Stimulated activated naive CD8-positive, alpha-beta T cell treated with anti-CD3 and anti-CD28 coated beads, Interleukin-15, amount 100 ng/mL, for 72 hours (primary cell): Measurements from ENCODE around the gene AHI1.
A peak's percentile ranks its signal among the peaks of the same experiment; 100 is the strongest.

Source experiments
- ATAC-seq: fragments of 150-1000 bp; cut with Tn5 transposase; 2 replicates; pipeline ENCODE4 v1.10.0; 2021; ENCODE audit warnings: mild to moderate bottlenecking, moderate library complexity
- DNase-seq, 2 donors: peaks; one replicate each; pipeline ENCODE4 v3.0.0; 2021 to 2022
- H3K27ac Mint-ChIP-seq, 2 donors: one replicate each; pipeline ENCODE4 v1.8.0; 2022; ENCODE audit warnings: mild to moderate bottlenecking in 2 of 2, mixed read lengths in 2 of 2, moderate library complexity in 2 of 2
- H3K27me3 Mint-ChIP-seq: one replicate; pipeline ENCODE4 v1.8.0; 2022; ENCODE audit warnings: mixed read lengths
- H3K4me1 Mint-ChIP-seq: one replicate; pipeline ENCODE4 v1.8.0; 2022; ENCODE audit warnings: mild to moderate bottlenecking, mixed read lengths
- H3K4me3 Mint-ChIP-seq, 2 donors: one replicate each; pipeline ENCODE4 v1.8.0; 2022; ENCODE audit warnings: mild to moderate bottlenecking in 2 of 2, mixed read lengths in 2 of 2, moderate library complexity in 1 of 2
- H3K9me3 Mint-ChIP-seq, 2 donors: one replicate each; pipeline ENCODE4 v1.8.0; 2022; ENCODE audit warnings: mixed read lengths in 2 of 2

The AHI1 gene

GRCh38 chr6:135439549-135439948 lies 58.0 kb downstream of the AHI1 start:
- Mint-ChIP-seq H3K27me3 (no peaks in the 10 kb centered on the region), H3K9me3 (no peaks in the 10 kb centered on the region), H3K4me1 (peaks cover 23% of the 10 kb centered on the region), H3K4me3 (peak overlapping the region in 1 of 2 donors; percentile 3), H3K27ac (peak overlapping the region in 1 of 2 donors; percentile 2)
- no peak for ATAC-seq
- no peak for DNase-seq

GRCh38 chr6:135438907-135439535 lies 58.5 kb downstream of the AHI1 start:
- DNase-seq (no peak), ATAC-seq (peak; percentile 37)
- Mint-ChIP-seq H3K4me1 (peaks cover 23% of the 10 kb centered on the region), H3K4me3 (peak overlapping the region in 1 of 2 donors; percentile 3), H3K9me3 (no peaks in the 10 kb centered on the region), H3K27me3 (no peaks in the 10 kb centered on the region), H3K27ac (peak overlapping the region in 1 of 2 donors; percentile 2)

- Mint-ChIP-seq H3K27me3 (no peaks in the 10 kb centered on the region), H3K4me3 (no peak overlapping the region)
- no peak for ATAC-seq
Measured at GRCh38 chr6:135434991-135435390, 62.5 kb downstream of the AHI1 start.

GRCh38 chr6:135434095-135434494 lies 63.4 kb downstream of the AHI1 start:
- Mint-ChIP-seq H3K27ac (no peak overlapping the region), H3K4me3 (no peak overlapping the region), H3K27me3 (no peaks in the 10 kb centered on the region), H3K4me1 (peaks cover 3% of the 10 kb centered on the region), H3K9me3 (no peaks in the 10 kb centered on the region)
- DNase-seq (no peak), ATAC-seq (no peak)

More at GRCh38 chr6:135434991-135435390, 62.5 kb downstream of the AHI1 start:
- DNase-seq: no peak
- H3K4me1 Mint-ChIP-seq: peaks cover 12% of the 10 kb centered on the region
- H3K9me3 Mint-ChIP-seq: no peaks in the 10 kb centered on the region
- H3K27ac Mint-ChIP-seq: no peak overlapping the region

- DNase-seq: no peak
- H3K4me1 Mint-ChIP-seq: peaks cover 6% of the 10 kb centered on the region
- H3K9me3 Mint-ChIP-seq: no peaks in the 10 kb centered on the region
- H3K4me3 Mint-ChIP-seq: no peak overlapping the region
- no peak for ATAC-seq
- no peaks in the 10 kb centered on the region for H3K27me3 Mint-ChIP-seq
- H3K27ac Mint-ChIP-seq: no peak overlapping the region
Measured at GRCh38 chr6:135428078-135428477, 69.5 kb downstream of the AHI1 start.

- Mint-ChIP-seq H3K27me3 (no peaks in the 10 kb centered on the region), H3K4me1 (peaks cover 6% of the 10 kb centered on the region), H3K9me3 (no peaks in the 10 kb centered on the region), H3K4me3 (no peak overlapping the region), H3K27ac (no peak overlapping the region)
- ATAC-seq (no peak), DNase-seq (no peak)
Measured at GRCh38 chr6:135426833-135427232, 70.7 kb downstream of the AHI1 start.

- no peaks in the 10 kb centered on the region for H3K9me3 Mint-ChIP-seq
- H3K4me1 Mint-ChIP-seq: peaks cover 6% of the 10 kb centered on the region
- no peak overlapping the region for H3K4me3 Mint-ChIP-seq
- no peak for DNase-seq
- peak; percentile 67 for ATAC-seq
- H3K27me3 Mint-ChIP-seq: no peaks in the 10 kb centered on the region
- no peak overlapping the region for H3K27ac Mint-ChIP-seq
Measured at GRCh38 chr6:135424385-135424784, 73.2 kb downstream of the AHI1 start.

- H3K27ac Mint-ChIP-seq: peak overlapping the region in 1 of 2 donors; percentile 37
- no peak for DNase-seq
- no peaks in the 10 kb centered on the region for H3K9me3 Mint-ChIP-seq
- peak; percentile 35 for ATAC-seq
- peaks cover 6% of the 10 kb centered on the region for H3K4me1 Mint-ChIP-seq
- H3K27me3 Mint-ChIP-seq: no peaks in the 10 kb centered on the region
- no peak overlapping the region for H3K4me3 Mint-ChIP-seq
Measured at GRCh38 chr6:135423649-135424128, 73.9 kb downstream of the AHI1 start.

- no peak overlapping the region for H3K27ac Mint-ChIP-seq
- ATAC-seq (no peak), DNase-seq (no peak)
- H3K27me3 Mint-ChIP-seq: no peaks in the 10 kb centered on the region
- peaks cover 6% of the 10 kb centered on the region for H3K4me1 Mint-ChIP-seq
- no peaks in the 10 kb centered on the region for H3K9me3 Mint-ChIP-seq
- no peak overlapping the region for H3K4me3 Mint-ChIP-seq
Measured at GRCh38 chr6:135419162-135419561, 78.4 kb downstream of the AHI1 start.

- Mint-ChIP-seq H3K27ac (no peak overlapping the region), H3K9me3 (no peaks in the 10 kb centered on the region), H3K4me1 (peaks cover 5% of the 10 kb centered on the region), H3K27me3 (no peaks in the 10 kb centered on the region), H3K4me3 (no peak overlapping the region)
- DNase-seq (no peak), ATAC-seq (no peak)
Measured at GRCh38 chr6:135418040-135418760, 79.3 kb downstream of the AHI1 start.

- H3K4me1 Mint-ChIP-seq: peaks cover 6% of the 10 kb centered on the region
- no peak overlapping the region for H3K27ac Mint-ChIP-seq
- DNase-seq (no peak), ATAC-seq (no peak)
- no peaks in the 10 kb centered on the region for H3K9me3 Mint-ChIP-seq
- no peaks in the 10 kb centered on the region for H3K27me3 Mint-ChIP-seq
- no peak overlapping the region for H3K4me3 Mint-ChIP-seq
Measured at GRCh38 chr6:135412761-135413160, 84.8 kb downstream of the AHI1 start.

GRCh38 chr6:135411849-135412248 lies 85.7 kb downstream of the AHI1 start:
- Mint-ChIP-seq H3K27me3 (no peaks in the 10 kb centered on the region), H3K27ac (no peak overlapping the region), H3K4me1 (peaks cover 6% of the 10 kb centered on the region), H3K9me3 (no peaks in the 10 kb centered on the region), H3K4me3 (no peak overlapping the region)
- DNase-seq: no peak
- no peak for ATAC-seq

GRCh38 chr6:135411339-135411738 lies 86.2 kb downstream of the AHI1 start:
- H3K27me3 Mint-ChIP-seq: no peaks in the 10 kb centered on the region
- no peaks in the 10 kb centered on the region for H3K9me3 Mint-ChIP-seq
- ATAC-seq (no peak), DNase-seq (no peak)
- no peak overlapping the region for H3K27ac Mint-ChIP-seq
- H3K4me3 Mint-ChIP-seq: no peak overlapping the region
- peaks cover 6% of the 10 kb centered on the region for H3K4me1 Mint-ChIP-seq

GRCh38 chr6:135410856-135411255 lies 86.7 kb downstream of the AHI1 start:
- H3K27ac Mint-ChIP-seq: no peak overlapping the region
- no peak overlapping the region for H3K4me3 Mint-ChIP-seq
- DNase-seq (no peak), ATAC-seq (no peak)
- H3K9me3 Mint-ChIP-seq: no peaks in the 10 kb centered on the region
- H3K4me1 Mint-ChIP-seq: peaks cover 6% of the 10 kb centered on the region
- H3K27me3 Mint-ChIP-seq: no peaks in the 10 kb centered on the region

GRCh38 chr6:135403584-135403983 lies 94.0 kb downstream of the AHI1 start:
- ATAC-seq (no peak), DNase-seq (no peak)
- H3K27ac Mint-ChIP-seq: no peak overlapping the region
- no peak overlapping the region for H3K4me3 Mint-ChIP-seq
- H3K27me3 Mint-ChIP-seq: no peaks in the 10 kb centered on the region
- H3K4me1 Mint-ChIP-seq: no peaks in the 10 kb centered on the region
- H3K9me3 Mint-ChIP-seq: no peaks in the 10 kb centered on the region

- ATAC-seq (no peak), DNase-seq (no peak)
- Mint-ChIP-seq H3K27ac (no peak overlapping the region), H3K4me3 (no peak overlapping the region), H3K9me3 (no peaks in the 10 kb centered on the region), H3K27me3 (no peaks in the 10 kb centered on the region), H3K4me1 (no peaks in the 10 kb centered on the region)
Measured at GRCh38 chr6:135402311-135402710, 95.2 kb downstream of the AHI1 start.
